HepG2 (cell line): ENCODE results near the gene KLHL21. TPM values are rescaled to one million over a fixed set of nuclear protein-coding genes. Genes with fewer than 3 reads are reported as not detected.
A peak's percentile ranks its signal among the peaks of the same experiment; 100 is the strongest.

Source experiments
- HMG20B ChIP-seq: conservative IDR thresholded peaks from 2 replicates; pipeline ENCODE4 v1.6.1; 2016; ENCODE audit warnings: missing genetic modification reagents, missing compliant biosample characterization
- TMF1 ChIP-seq: sonication (generic); formaldehyde crosslinking; IDR thresholded peaks from 2 replicates; pipeline ENCODE4 v1.8.1; 2022; ENCODE audit warnings: low read depth, missing genetic modification reagents
- ZNF17 ChIP-seq: sonication (generic); formaldehyde crosslinking; IDR thresholded peaks from 2 replicates; pipeline ENCODE4 v1.5.0; 2020; ENCODE audit warnings: mild to moderate bottlenecking, missing genetic modification reagents
- ZNF180 ChIP-seq: sonication (generic); formaldehyde crosslinking; IDR thresholded peaks from 2 replicates; pipeline ENCODE4 v1.4.0; 2020; ENCODE audit warnings: low read depth, missing genetic modification reagents, borderline replicate concordance
- ZNF547 ChIP-seq: sonication (generic); formaldehyde crosslinking; IDR thresholded peaks from 2 replicates; pipeline ENCODE4 v1.5.1; 2020; ENCODE audit warnings: mild to moderate bottlenecking, missing genetic modification reagents
- ZNF766 ChIP-seq: sonication (generic); formaldehyde crosslinking; IDR thresholded peaks from 2 replicates; pipeline ENCODE4 v1.5.0; 2020; ENCODE audit warnings: missing genetic modification reagents, borderline replicate concordance
- polyA plus RNA-seq, 8 experiments: library from polyadenylated mRNA; depleted of rRNA in 3 of 8; stranded (reverse) in 7 of 8; unstranded in 1 of 8; fragments of >200 nt; fragmentation: Illumina TruSeq in 4 of 8; extraction: Trizol in 4 of 8; gene quantifications; 2 replicates each; pipeline versions ENCODE4 v1.2.1 to v1.2.3, GENCODE V29; 2011 to 2016; ENCODE audit warnings: low read depth in 4 of 8, missing spikeins in 1 of 8, mixed read lengths in 1 of 8; ENCODE audit not compliant: insufficient read depth in 1 of 8
- total RNA-seq, 5 experiments: library from RNA; depleted of rRNA; stranded (reverse); fragments of >200 nt; fragmentation: Illumina TruSeq; extraction: Trizol; gene quantifications; 2 replicates each; pipeline ENCODE4 v1.2.3, GENCODE V29; 2016; ENCODE audit warnings: low read depth in 1 of 5
- TF ChIP-seq, protein P1 (sequence below): sonication (generic); formaldehyde crosslinking; IDR thresholded peaks from 2 replicates; pipeline ENCODE4 v1.5.0; 2020; ENCODE audit warnings: mild to moderate bottlenecking, missing genetic modification reagents, borderline replicate concordance
- TF ChIP-seq, protein P2 (sequence below): sonication (generic); formaldehyde crosslinking; IDR thresholded peaks from 2 replicates; pipeline ENCODE4 v1.4.0; 2020; ENCODE audit warnings: mild to moderate bottlenecking, missing genetic modification reagents
- TF ChIP-seq, protein P3 (sequence below): sonication (generic); formaldehyde crosslinking; conservative IDR thresholded peaks from 2 replicates; pipeline ENCODE4 v1.4.0; 2020; ENCODE audit warnings: missing genetic modification reagents
- TF ChIP-seq, protein P4 (sequence below): sonication (generic); formaldehyde crosslinking; IDR thresholded peaks from 2 replicates; pipeline ENCODE4 v1.5.0; 2020; ENCODE audit warnings: mild to moderate bottlenecking, missing genetic modification reagents
- TF ChIP-seq, protein P5 (sequence below): sonication (generic); formaldehyde crosslinking; conservative IDR thresholded peaks from 2 replicates; pipeline ENCODE4 v1.8.1; 2023; ENCODE audit warnings: missing genetic modification reagents

KLHL21 gene
- total and polyA plus RNA-seq, 2 of the 13 experiments (the other 11 are each of a cell fraction or from before 2014, with no cell fraction given): 14.8 to 25.0 TPM

DNA sequence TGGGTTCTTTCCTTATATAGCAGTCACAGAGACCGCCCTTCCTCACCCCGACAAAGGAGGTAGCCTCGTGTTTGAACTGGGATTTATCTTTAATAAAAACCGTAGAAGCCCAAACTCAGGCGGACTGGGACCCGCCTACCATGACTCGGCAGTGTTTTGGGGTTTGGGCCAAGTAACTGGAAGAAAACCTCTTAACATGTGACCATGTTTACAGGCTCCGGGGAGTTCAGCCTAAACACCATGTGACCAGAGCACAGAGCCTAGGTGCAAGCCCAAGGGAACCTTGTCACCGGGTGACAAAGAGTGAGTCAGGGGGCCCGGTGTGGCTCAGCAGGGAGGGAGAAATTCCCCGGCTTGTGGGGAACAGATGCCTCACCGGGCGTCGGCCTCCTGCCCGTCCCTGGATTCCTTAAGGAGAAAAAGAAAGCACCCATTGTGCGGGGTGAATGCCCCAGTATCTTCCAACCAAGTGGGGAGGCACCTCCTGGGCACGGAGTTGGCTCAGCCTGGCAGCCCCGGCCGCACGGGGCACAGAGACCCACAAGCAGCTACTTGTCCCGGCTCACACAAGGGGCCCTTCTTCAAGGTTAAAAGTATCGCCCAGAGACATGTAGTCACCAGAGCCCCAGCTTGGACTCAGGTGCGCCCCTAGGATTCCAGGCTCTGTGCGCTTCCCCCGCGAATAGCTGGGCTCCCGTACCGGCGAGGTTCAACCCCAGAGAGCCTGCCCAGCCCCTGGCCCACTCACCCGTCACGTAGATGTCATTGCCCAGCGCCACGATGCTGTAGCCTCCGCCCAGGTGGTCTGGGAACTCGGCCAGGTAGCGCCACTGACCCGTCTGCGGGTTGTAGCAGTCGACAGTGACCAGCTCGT, 1.4 kb downstream of the KLHL21 start (continued):
- TF ChIP-seq, protein P1, sequence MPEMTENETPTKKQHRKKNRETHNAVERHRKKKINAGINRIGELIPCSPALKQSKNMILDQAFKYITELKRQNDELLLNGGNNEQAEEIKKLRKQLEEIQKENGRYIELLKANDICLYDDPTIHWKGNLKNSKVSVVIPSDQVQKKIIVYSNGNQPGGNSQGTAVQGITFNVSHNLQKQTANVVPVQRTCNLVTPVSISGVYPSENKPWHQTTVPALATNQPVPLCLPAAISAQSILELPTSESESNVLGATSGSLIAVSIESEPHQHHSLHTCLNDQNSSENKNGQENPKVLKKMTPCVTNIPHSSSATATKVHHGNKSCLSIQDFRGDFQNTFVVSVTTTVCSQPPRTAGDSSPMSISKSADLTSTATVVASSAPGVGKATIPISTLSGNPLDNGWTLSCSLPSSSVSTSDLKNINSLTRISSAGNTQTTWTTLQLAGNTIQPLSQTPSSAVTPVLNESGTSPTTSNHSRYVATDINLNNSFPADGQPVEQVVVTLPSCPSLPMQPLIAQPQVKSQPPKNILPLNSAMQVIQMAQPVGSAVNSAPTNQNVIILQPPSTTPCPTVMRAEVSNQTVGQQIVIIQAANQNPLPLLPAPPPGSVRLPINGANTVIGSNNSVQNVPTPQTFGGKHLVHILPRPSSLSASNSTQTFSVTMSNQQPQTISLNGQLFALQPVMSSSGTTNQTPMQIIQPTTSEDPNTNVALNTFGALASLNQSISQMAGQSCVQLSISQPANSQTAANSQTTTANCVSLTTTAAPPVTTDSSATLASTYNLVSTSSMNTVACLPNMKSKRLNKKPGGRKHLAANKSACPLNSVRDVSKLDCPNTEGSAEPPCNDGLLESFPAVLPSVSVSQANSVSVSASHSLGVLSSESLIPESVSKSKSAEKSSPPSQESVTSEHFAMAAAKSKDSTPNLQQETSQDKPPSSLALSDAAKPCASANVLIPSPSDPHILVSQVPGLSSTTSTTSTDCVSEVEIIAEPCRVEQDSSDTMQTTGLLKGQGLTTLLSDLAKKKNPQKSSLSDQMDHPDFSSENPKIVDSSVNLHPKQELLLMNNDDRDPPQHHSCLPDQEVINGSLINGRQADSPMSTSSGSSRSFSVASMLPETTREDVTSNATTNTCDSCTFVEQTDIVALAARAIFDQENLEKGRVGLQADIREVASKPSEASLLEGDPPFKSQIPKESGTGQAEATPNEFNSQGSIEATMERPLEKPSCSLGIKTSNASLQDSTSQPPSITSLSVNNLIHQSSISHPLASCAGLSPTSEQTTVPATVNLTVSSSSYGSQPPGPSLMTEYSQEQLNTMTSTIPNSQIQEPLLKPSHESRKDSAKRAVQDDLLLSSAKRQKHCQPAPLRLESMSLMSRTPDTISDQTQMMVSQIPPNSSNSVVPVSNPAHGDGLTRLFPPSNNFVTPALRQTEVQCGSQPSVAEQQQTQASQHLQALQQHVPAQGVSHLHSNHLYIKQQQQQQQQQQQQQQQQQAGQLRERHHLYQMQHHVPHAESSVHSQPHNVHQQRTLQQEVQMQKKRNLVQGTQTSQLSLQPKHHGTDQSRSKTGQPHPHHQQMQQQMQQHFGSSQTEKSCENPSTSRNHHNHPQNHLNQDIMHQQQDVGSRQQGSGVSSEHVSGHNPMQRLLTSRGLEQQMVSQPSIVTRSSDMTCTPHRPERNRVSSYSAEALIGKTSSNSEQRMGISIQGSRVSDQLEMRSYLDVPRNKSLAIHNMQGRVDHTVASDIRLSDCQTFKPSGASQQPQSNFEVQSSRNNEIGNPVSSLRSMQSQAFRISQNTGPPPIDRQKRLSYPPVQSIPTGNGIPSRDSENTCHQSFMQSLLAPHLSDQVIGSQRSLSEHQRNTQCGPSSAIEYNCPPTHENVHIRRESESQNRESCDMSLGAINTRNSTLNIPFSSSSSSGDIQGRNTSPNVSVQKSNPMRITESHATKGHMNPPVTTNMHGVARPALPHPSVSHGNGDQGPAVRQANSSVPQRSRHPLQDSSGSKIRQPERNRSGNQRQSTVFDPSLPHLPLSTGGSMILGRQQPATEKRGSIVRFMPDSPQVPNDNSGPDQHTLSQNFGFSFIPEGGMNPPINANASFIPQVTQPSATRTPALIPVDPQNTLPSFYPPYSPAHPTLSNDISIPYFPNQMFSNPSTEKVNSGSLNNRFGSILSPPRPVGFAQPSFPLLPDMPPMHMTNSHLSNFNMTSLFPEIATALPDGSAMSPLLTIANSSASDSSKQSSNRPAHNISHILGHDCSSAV (CRISPR knock-in tag): no peak
- TF ChIP-seq ZNF17 (CRISPR knock-in tag): no peak
- no peak for TF ChIP-seq TMF1 (CRISPR knock-in tag)
- TF ChIP-seq, protein P2, sequence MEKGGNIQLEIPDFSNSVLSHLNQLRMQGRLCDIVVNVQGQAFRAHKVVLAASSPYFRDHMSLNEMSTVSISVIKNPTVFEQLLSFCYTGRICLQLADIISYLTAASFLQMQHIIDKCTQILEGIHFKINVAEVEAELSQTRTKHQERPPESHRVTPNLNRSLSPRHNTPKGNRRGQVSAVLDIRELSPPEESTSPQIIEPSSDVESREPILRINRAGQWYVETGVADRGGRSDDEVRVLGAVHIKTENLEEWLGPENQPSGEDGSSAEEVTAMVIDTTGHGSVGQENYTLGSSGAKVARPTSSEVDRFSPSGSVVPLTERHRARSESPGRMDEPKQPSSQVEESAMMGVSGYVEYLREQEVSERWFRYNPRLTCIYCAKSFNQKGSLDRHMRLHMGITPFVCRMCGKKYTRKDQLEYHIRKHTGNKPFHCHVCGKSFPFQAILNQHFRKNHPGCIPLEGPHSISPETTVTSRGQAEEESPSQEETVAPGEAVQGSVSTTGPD (CRISPR knock-in tag): no peak
- TF ChIP-seq, protein P3, sequence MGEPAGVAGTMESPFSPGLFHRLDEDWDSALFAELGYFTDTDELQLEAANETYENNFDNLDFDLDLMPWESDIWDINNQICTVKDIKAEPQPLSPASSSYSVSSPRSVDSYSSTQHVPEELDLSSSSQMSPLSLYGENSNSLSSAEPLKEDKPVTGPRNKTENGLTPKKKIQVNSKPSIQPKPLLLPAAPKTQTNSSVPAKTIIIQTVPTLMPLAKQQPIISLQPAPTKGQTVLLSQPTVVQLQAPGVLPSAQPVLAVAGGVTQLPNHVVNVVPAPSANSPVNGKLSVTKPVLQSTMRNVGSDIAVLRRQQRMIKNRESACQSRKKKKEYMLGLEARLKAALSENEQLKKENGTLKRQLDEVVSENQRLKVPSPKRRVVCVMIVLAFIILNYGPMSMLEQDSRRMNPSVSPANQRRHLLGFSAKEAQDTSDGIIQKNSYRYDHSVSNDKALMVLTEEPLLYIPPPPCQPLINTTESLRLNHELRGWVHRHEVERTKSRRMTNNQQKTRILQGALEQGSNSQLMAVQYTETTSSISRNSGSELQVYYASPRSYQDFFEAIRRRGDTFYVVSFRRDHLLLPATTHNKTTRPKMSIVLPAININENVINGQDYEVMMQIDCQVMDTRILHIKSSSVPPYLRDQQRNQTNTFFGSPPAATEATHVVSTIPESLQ (CRISPR knock-in tag): no peak
- no peak for TF ChIP-seq HMG20B (CRISPR knock-in tag)
- no peak for TF ChIP-seq ZNF547 (CRISPR knock-in tag)
- no peak for TF ChIP-seq ZNF766 (CRISPR knock-in tag)
- TF ChIP-seq, protein P4, sequence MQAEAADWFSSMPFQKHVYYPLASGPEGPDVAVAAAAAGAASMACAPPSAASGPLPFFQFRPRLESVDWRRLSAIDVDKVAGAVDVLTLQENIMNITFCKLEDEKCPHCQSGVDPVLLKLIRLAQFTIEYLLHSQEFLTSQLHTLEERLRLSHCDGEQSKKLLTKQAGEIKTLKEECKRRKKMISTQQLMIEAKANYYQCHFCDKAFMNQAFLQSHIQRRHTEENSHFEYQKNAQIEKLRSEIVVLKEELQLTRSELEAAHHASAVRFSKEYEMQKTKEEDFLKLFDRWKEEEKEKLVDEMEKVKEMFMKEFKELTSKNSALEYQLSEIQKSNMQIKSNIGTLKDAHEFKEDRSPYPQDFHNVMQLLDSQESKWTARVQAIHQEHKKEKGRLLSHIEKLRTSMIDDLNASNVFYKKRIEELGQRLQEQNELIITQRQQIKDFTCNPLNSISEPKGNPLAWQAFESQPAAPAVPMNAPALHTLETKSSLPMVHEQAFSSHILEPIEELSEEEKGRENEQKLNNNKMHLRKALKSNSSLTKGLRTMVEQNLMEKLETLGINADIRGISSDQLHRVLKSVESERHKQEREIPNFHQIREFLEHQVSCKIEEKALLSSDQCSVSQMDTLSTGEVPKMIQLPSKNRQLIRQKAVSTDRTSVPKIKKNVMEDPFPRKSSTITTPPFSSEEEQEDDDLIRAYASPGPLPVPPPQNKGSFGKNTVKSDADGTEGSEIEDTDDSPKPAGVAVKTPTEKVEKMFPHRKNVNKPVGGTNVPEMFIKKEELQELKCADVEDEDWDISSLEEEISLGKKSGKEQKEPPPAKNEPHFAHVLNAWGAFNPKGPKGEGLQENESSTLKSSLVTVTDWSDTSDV: 0 out of 2 replicates have a peak, but pooled peaks have one; percentile 20
- TF ChIP-seq, protein P5, sequence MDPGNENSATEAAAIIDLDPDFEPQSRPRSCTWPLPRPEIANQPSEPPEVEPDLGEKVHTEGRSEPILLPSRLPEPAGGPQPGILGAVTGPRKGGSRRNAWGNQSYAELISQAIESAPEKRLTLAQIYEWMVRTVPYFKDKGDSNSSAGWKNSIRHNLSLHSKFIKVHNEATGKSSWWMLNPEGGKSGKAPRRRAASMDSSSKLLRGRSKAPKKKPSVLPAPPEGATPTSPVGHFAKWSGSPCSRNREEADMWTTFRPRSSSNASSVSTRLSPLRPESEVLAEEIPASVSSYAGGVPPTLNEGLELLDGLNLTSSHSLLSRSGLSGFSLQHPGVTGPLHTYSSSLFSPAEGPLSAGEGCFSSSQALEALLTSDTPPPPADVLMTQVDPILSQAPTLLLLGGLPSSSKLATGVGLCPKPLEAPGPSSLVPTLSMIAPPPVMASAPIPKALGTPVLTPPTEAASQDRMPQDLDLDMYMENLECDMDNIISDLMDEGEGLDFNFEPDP (CRISPR knock-in tag): no peak
- no peak for TF ChIP-seq ZNF180 (CRISPR knock-in tag)
